ENCODE data around the gene TMEM8B. TPM values are rescaled to one million over a fixed set of nuclear protein-coding genes. Genes with fewer than 3 reads are reported as not detected.

Gene TMEM8B
- total RNA-seq, 2 donors from 2014 or later, result 10.3 TPM

DNA sequence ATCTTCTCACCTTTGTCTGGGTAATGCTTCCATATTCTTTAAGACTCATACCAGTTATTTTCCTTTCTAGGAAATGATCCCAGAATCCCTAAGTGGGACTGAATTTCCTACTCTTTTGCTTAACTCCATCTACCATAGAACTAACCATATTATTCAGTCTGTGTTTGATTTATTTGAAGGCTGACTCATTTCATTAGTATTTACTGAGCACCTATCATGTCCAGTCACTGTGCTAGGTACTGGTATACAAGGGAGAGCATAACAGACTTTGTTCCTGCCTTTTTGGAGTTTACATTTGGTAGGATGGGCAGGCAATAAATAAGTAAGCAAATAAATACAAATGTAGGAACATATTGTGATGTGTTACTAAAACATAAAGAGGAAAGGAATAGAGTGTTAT is 33.3 kb upstream of the TMEM8B start:
- Histone ChIP-seq H3K27me3 (no peaks in the 10 kb centered on the region), H3K4me3 (no peak overlapping the region), H3K27ac (no peak overlapping the region), H3K36me3 (peaks cover 10% of the 10 kb centered on the region), H3K9me3 (no peaks in the 10 kb centered on the region), H3K4me1 (peaks cover 0 to 35% of the 10 kb centered on the region in 2 donors)
- no peak for DNase-seq (ENCODE audit: low spot score)
- TF ChIP-seq CTCF (IDR thresholded peaks at IDR 0.05), result no peak

- no peak for DNase-seq (ENCODE audit: low spot score)
- H3K4me1 ChIP-seq, result peaks cover 0 to 23% of the 10 kb centered on the region in 2 donors
- H3K9me3 ChIP-seq, result no peaks in the 10 kb centered on the region
- H3K4me3 ChIP-seq, result no peak overlapping the region
- H3K36me3 ChIP-seq, result peaks cover 20% of the 10 kb centered on the region
- no peaks in the 10 kb centered on the region for H3K27me3 ChIP-seq
- no peak for TF ChIP-seq CTCF (IDR thresholded peaks at IDR 0.05)
- H3K27ac ChIP-seq, result no peak overlapping the region
Measured at GRCh38 chr9:35797311-35798109, 31.5 kb upstream of the TMEM8B start.

- no peaks in the 10 kb centered on the region for H3K27me3 ChIP-seq
- peaks cover 20% of the 10 kb centered on the region for H3K36me3 ChIP-seq
- no peaks in the 10 kb centered on the region for H3K9me3 ChIP-seq
- DNase-seq (ENCODE audit: low spot score), result no peak
- H3K4me3 ChIP-seq, result no peak overlapping the region
- H3K4me1 ChIP-seq, result peaks cover 0 to 9% of the 10 kb centered on the region in 2 donors
- no peak for TF ChIP-seq CTCF (IDR thresholded peaks at IDR 0.05)
- H3K27ac ChIP-seq, result no peak overlapping the region
Measured at GRCh38 chr9:35798658-35799374, 30.2 kb upstream of the TMEM8B start.

DNA sequence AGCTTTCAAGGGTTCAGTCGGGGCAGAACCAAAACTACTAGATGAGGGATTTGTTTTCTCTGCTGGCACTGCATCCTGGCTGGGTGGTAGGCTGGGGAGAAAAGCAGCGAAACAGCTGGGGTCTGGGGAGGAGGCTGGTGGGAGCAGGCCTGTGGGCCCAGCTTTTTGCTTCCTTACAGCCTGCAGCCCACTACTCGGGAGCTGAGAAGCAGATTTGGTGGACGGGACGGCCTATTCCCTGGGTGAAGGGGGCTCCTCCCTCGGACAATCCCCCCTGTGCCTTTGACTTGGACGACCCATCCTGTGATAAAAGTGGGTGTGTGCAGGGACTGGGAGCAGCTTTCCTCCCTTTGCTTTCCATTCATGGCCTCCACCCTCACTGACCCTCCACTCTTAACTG is 28.5 kb upstream of the TMEM8B start:
- no peak overlapping the region for H3K27ac ChIP-seq
- H3K27me3 ChIP-seq, result no peaks in the 10 kb centered on the region
- H3K4me3 ChIP-seq, result no peak overlapping the region
- no peak for TF ChIP-seq CTCF (IDR thresholded peaks at IDR 0.05)
- DNase-seq (ENCODE audit: low spot score), result no peak
- H3K36me3 ChIP-seq, result peaks cover 23% of the 10 kb centered on the region
- H3K9me3 ChIP-seq, result no peaks in the 10 kb centered on the region
- no peaks in the 10 kb centered on the region for H3K4me1 ChIP-seq

DNA sequence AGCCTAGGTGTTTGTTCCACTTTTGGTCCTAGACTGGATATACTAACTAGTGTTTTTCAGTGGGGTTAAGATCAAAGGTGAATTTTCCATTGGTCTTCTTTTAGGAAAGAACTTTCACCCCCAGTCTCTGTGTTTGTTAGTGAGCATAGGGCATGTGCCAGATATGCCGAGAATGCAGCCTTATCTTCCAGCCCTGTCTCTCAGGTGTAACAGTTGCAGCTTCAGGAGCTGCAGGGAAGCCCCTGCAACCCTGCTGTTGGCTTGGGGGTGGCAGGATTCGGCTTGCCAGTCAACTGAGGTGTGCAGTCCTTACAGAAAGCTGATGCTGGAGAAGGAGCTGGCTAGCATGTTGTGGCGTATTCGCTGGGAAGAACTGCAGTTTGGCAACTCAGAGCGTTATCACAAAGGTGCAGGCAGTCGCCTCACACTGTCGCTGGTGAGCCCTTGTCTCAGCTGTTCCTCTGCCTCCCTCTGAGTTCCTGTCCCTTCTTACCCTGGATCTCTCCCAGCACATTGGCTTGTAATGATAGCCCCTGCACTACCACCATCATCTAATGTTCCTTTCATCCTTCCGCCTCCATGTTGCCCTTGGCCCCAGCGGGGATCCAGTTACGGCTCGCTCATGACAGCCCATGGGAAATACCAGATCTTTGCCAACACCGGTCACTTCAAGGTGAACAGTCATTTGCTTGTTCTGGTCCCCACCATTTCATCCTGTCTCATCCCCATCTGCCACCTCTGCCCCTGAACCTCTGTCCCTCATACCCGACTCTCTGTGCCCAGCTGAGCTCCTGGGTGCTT is 27.5 kb upstream of the TMEM8B start:
- no peak for DNase-seq (ENCODE audit: low spot score)
- Histone ChIP-seq H3K36me3 (peaks cover 33% of the 10 kb centered on the region), H3K27ac (no peak overlapping the region), H3K4me3 (no peak overlapping the region), H3K4me1 (no peaks in the 10 kb centered on the region), H3K9me3 (no peaks in the 10 kb centered on the region), H3K27me3 (no peaks in the 10 kb centered on the region)
- TF ChIP-seq CTCF (IDR thresholded peaks at IDR 0.05), result no peak
